GM23338 (cell line): ENCODE measurements around the gene GPR26.

Source experiments
- CREB1 ChIP-seq: fragments of 250-450 bp; sonication (Bioruptor Pico); IDR thresholded peaks from 2 replicates; pipeline ENCODE4 v1.5.0; 2020; ENCODE audit warnings: low read depth, mild to moderate bottlenecking, moderate library complexity
- EZH2 ChIP-seq: fragments of 200-600 bp; sonication (generic); IDR thresholded peaks from one replicate; pipeline ENCODE4 v1.8.0; 2017; ENCODE audit warnings: antibody characterized with exemption, mild to moderate bottlenecking, low read depth; ENCODE audit not compliant: unreplicated experiment
- NANOG ChIP-seq: IDR thresholded peaks from 2 replicates; pipeline ENCODE4 v1.6.1; 2016; ENCODE audit warnings: antibody characterized with exemption, borderline replicate concordance
- POLR2AphosphoS5 ChIP-seq: IDR thresholded peaks from 2 replicates; pipeline ENCODE4 v1.6.1; 2016; ENCODE audit warnings: antibody characterized with exemption, low read depth
- TF ChIP-seq, protein P1 (sequence below), 2 experiments: fragments of 200-600 bp in 1 of 2; sonication (generic) in 1 of 2; conservative IDR thresholded peaks; 2 replicates each; pipeline versions ENCODE4 v1.5.1 to v1.6.1; 2016 to 2017; ENCODE audit warnings: antibody characterized with exemption in 2 of 2, low read depth in 2 of 2, mild to moderate bottlenecking in 2 of 2, moderate library complexity in 1 of 2
- TF ChIP-seq, protein P2 (sequence below): IDR thresholded peaks from one replicate; pipeline ENCODE4 v1.6.1; 2018; ENCODE audit warnings: antibody characterized with exemption; ENCODE audit not compliant: unreplicated experiment

DNA sequence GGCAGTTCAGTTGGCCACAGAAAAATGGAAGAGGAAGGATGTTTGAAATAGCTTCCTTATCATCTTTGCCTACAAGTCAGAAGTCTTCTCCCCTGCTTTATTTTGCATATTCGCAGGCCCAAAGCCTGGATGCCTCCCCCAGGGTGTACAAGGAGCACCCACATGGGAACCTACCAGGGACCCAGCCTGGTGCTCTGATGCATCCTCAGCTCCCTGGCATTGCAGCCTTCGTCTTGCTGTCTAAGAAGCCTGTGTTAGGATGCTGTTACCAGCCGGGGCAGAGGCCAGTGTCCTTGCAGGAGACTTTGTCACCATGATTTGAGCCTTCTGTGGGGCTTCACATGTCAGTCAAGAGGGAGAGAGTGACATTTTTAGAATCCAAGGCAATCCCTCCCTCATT, 27.0 kb upstream of the GPR26 start:
- TF ChIP-seq, protein P1, sequence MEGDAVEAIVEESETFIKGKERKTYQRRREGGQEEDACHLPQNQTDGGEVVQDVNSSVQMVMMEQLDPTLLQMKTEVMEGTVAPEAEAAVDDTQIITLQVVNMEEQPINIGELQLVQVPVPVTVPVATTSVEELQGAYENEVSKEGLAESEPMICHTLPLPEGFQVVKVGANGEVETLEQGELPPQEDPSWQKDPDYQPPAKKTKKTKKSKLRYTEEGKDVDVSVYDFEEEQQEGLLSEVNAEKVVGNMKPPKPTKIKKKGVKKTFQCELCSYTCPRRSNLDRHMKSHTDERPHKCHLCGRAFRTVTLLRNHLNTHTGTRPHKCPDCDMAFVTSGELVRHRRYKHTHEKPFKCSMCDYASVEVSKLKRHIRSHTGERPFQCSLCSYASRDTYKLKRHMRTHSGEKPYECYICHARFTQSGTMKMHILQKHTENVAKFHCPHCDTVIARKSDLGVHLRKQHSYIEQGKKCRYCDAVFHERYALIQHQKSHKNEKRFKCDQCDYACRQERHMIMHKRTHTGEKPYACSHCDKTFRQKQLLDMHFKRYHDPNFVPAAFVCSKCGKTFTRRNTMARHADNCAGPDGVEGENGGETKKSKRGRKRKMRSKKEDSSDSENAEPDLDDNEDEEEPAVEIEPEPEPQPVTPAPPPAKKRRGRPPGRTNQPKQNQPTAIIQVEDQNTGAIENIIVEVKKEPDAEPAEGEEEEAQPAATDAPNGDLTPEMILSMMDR (conservative IDR thresholded peaks at IDR 0.05; ENCODE audit: low read depth in 2 of 2) = no peak
- no peak for TF ChIP-seq EZH2
- TF ChIP-seq, protein P2, sequence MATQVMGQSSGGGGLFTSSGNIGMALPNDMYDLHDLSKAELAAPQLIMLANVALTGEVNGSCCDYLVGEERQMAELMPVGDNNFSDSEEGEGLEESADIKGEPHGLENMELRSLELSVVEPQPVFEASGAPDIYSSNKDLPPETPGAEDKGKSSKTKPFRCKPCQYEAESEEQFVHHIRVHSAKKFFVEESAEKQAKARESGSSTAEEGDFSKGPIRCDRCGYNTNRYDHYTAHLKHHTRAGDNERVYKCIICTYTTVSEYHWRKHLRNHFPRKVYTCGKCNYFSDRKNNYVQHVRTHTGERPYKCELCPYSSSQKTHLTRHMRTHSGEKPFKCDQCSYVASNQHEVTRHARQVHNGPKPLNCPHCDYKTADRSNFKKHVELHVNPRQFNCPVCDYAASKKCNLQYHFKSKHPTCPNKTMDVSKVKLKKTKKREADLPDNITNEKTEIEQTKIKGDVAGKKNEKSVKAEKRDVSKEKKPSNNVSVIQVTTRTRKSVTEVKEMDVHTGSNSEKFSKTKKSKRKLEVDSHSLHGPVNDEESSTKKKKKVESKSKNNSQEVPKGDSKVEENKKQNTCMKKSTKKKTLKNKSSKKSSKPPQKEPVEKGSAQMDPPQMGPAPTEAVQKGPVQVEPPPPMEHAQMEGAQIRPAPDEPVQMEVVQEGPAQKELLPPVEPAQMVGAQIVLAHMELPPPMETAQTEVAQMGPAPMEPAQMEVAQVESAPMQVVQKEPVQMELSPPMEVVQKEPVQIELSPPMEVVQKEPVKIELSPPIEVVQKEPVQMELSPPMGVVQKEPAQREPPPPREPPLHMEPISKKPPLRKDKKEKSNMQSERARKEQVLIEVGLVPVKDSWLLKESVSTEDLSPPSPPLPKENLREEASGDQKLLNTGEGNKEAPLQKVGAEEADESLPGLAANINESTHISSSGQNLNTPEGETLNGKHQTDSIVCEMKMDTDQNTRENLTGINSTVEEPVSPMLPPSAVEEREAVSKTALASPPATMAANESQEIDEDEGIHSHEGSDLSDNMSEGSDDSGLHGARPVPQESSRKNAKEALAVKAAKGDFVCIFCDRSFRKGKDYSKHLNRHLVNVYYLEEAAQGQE = no peak
- TF ChIP-seq CREB1 (CRISPR knock-in tag) = no peak
- TF ChIP-seq NANOG = no peak
- no peak for TF ChIP-seq POLR2AphosphoS5
